LNCaP clone FGC (cell line): ENCODE data around the gene PDLIM5.

ENCODE experiments used
- DNase-seq: peaks from one replicate; pipeline ENCODE4 v3.0.0-alpha.2; 2011; ENCODE audit warnings: low read depth
- H3K4me3 ChIP-seq: 2 replicates; pipeline ENCODE4 v1.5.1; 2011; ENCODE audit warnings: mild to moderate bottlenecking, low read depth, low read length, control low read depth
- CTCF ChIP-seq: IDR thresholded peaks from 2 replicates; pipeline ENCODE4 v1.5.1; 2012; ENCODE audit warnings: mild to moderate bottlenecking; ENCODE audit not compliant: control insufficient read depth, insufficient read depth; ENCODE audit errors: extremely low read depth

The PDLIM5 gene

GRCh38 chr4:94519925-94520789, 68.4 kb downstream of the PDLIM5 start:
- H3K4me3 ChIP-seq: no peak overlapping the region
- no peak for DNase-seq
- no peak for TF ChIP-seq CTCF

DNA sequence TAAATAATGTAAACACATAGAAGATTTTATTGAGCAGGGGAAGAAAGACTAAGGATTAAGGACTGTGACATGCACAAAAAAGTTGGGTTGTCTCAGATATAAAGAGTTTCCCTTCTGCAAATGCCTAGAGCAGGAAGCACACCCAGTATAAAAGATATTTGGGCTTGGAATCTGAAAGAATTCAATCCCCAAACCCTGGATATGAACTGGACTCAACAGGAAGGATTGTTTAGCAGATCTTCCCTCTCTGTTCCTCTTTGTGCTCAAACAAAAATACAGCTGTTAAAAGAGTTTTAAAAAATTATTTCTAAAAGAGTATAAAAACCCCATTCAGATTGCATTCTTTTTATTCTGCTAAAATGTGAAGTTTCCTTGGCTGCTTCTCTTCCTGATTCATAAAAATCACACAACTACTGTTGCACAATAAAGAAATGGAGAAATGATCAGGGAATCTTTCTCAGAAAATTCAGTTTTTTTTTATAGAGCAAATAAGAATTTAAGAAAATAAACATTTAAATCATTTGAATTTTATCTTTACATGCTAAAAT, 71.4 kb downstream of the PDLIM5 start:
- DNase-seq: no peak
- TF ChIP-seq CTCF: no peak

GRCh38 chr4:94523617-94524016, 71.9 kb downstream of the PDLIM5 start:
- H3K4me3 ChIP-seq: no peak overlapping the region
- no peak for TF ChIP-seq CTCF
- DNase-seq: no peak

More for the DNA sequence above, 71.4 kb downstream of the PDLIM5 start:
- H3K4me3 ChIP-seq: no peak overlapping the region

DNA sequence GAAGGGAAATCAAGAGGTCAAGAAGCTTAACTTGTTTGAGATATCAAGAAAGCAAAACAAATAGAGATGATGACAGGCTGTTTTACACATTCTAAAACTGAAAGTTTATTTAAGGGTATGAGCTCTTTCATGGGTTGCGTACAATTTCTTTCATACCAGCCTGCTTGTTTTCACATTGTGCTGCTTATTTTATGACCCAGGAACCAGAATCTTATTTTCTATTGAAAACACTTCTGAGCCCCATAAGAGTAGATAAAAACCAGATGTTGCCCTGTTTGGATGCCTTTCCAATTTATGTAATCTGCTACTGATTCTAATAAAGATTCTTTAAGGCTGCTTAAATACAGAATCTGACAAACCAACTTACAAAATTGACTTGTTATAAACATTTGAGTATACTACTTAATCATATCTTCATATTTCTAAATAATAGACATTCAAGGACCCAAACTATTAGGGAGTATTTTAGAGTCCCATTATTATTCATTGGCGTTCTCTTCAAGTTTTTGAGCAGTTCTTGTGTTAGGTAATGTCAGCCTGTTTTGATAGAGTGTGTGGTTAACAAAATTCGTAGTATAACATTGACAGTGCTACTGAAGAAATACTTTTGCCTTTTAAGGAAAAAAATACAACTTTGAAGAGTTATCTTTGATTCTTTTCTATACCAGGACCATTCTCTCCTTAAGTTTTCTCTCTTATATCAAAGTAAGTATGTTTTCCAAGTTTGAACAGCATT, 74.4 kb downstream of the PDLIM5 start:
- no peak for DNase-seq
- no peak for TF ChIP-seq CTCF
- H3K4me3 ChIP-seq: peak overlapping the region; percentile 34

DNA sequence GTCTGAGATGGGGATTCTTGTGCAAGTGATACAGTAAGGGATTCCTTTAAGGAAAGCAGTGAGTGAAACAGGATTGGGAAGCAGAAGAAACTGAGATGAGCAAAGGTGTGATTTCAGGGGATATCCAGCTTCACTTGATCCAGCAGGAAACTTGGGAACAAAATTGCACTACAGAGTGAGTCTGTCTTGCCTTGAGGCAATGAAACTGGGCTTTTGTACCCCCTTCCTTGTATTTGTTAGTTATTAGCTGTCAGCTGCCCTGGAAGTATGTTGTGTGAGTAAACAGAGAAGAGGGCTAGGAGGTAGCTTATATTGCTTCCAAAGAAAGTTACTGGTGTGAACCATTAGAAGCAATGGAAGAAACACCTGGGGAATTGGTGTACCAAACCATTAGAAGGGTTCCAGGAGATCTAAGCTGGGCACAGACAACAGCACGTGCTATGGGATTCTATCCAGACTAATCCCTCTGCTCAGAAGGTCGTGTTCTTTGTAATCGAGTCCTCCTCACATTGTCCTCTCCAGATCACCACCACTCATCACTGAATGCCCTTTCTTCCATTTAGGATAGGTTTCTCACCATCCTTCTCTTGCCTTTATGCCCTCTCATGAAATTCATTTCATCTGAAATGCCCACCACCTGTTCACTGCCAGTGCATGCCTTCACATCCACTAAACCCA, 76.0 kb downstream of the PDLIM5 start:
- no peak overlapping the region for H3K4me3 ChIP-seq
- TF ChIP-seq CTCF: no peak
- DNase-seq: no peak

DNA sequence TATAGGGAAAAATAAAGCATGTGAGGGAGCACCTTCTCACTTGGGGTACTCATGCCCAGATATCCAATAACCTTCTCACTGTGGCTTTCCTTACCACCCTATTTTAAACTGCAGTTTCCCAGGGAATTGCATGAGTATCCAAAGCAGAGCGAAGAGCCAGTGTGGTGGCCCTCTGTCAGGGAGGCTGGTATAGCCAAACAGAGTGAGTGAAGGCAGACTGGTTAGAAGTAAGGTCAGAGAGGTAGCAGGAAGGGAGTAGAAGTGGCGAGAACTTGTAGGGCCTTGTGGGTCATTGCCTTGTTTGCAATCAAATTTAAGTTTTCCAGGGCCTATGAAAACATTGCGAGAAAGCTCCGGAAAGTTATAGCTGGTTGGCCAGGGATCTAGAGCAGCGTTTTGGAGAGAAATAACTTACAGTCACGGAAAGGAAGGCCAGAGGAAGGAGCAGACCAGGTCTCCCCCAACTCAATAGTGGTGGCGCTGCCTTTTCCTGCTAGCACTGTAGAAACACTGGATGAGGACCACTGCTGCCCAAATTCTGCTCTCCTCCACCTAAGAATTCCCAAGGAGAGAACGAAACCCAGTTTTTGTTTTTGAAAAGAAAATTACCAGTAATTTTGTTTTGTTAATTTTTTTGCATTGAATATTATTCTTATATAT, 77.2 kb downstream of the PDLIM5 start:
- no peak overlapping the region for H3K4me3 ChIP-seq
- TF ChIP-seq CTCF: no peak

More for the DNA sequence above, 77.2 kb downstream of the PDLIM5 start:
- no peak for DNase-seq
